Measurements from ENCODE around the gene EVI2A. TPM values are rescaled to one million over a fixed set of nuclear protein-coding genes. Genes with fewer than 3 reads are reported as not detected.
A peak's percentile ranks its signal among the peaks of the same experiment; 100 is the strongest.
"Not testable (repeated sequence)": the region's sequence is repeated elsewhere in the genome, so short reads cannot be mapped to it uniquely, and the experiment has no call there.

Gene EVI2A, protein sequence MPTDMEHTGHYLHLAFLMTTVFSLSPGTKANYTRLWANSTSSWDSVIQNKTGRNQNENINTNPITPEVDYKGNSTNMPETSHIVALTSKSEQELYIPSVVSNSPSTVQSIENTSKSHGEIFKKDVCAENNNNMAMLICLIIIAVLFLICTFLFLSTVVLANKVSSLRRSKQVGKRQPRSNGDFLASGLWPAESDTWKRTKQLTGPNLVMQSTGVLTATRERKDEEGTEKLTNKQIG
- 10 to 100 TPM; 16.3 to 22.0 TPM for total RNA-seq

DNA sequence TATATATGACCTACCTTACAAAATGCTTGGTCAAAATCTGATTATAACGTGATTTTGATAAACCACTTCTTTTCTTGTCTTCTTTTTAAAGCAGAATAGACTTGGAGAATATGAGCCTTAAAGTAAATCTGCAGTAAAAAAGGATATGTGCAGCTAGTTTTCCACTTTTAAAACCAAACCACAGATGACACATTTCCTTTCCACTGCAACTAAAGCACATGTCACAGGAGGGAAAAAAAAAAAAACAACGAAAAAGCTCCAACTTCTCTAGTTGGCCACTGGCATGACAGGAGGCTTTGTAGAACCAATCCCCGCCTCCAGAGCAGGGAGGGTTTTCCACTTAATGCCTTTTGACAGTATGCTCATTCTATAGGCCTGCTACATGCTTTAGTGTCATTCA lies at the start of gene EVI2A:
EVI2A (minus strand) TSS at position 142 of the 400 bp plus-strand sequence. CDS start 2,609 bp downstream, outside the sequence.
- Mint-ChIP-seq H3K27ac (peak within 1 kb of the TSS; percentile 94 to 97), H3K9me3 (no peaks in the 10 kb centered on the region), H3K36me3 (peaks cover 8 to 12% of the 10 kb centered on the region in 2 donors)
- peak; percentile 88 for ATAC-seq
- DNase-seq (ENCODE audit: low spot score in 2 of 2), result peak; percentile 62 to 74

DNA sequence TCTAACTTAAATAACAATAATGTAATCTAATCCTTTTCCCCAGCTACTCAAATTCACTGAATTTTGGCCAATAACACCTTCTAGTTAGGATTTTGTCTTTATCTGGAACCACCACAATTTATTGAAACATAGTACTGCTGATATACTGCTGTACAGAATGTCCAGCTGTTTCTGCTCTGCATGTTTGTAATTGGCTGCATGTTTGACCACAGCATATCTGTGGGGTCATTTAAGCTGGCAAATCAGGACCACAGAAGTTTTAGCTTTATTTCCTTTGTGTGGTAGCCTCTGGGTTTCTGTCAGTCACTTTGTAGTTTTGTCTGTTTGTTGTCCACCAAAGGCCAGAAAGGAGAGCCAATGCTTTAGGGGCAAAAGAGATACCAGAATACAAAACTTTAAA lies 47.8 kb upstream of the EVI2A start:
- Mint-ChIP-seq H3K9me3 (no peaks in the 10 kb centered on the region), H3K36me3 (no peaks in the 10 kb centered on the region), H3K27ac (no peak overlapping the region)
- DNase-seq (ENCODE audit: low spot score in 2 of 2) (no peak), ATAC-seq (no peak)

DNA sequence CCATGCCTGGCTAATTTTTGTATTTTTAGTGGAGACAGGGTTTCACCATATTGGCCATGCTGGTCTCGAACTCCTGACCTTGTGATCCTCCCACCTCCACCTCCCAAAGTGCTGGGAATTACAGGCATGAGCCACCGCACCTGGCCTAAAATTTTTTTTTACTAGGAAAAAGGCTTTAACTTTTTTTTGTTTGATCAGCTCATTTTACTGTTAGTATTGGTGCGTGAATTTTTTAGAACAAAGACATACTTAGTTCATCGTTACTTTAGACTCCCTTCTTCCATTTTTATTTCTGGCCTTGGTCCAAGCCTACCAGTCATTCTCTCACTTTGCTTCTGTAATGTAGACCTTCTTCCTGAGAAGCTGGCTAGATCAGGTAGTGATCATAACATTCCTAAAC lies 44.7 kb upstream of the EVI2A start:
- Mint-ChIP-seq H3K9me3 (no peaks in the 10 kb centered on the region), H3K27ac (no peak overlapping the region)
- no peak for ATAC-seq

DNA sequence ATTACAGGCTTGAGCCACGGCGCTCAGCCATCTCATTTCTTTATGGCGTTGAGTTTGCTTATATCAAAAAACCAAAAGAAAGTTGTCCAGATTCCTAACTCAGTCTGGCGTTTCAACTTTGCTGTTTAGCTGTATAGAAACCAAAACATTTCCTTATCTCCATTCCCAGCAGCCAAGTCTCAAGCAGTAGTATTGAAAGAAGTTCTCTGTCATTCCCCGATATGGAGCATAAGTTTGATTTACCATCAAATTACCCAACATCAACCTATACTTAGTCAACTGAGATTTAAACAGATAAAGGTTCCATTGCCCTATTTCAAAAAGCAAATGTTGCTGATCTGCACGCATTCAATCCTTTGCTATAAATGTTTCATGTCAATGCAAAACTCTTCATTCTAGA lies 42.6 kb upstream of the EVI2A start:
- H3K9me3 Mint-ChIP-seq, result no peaks in the 10 kb centered on the region
- ATAC-seq (no peak), DNase-seq (ENCODE audit: low spot score in 2 of 2) (no peak)
- peaks cover 4 to 5% of the 10 kb centered on the region in 2 donors for H3K36me3 Mint-ChIP-seq
- no peak overlapping the region for H3K27ac Mint-ChIP-seq

More for the DNA sequence above, 44.7 kb upstream of the EVI2A start:
- peaks cover 4 to 5% of the 10 kb centered on the region in 2 donors for H3K36me3 Mint-ChIP-seq
- no peak for DNase-seq (ENCODE audit: low spot score in 2 of 2)

DNA sequence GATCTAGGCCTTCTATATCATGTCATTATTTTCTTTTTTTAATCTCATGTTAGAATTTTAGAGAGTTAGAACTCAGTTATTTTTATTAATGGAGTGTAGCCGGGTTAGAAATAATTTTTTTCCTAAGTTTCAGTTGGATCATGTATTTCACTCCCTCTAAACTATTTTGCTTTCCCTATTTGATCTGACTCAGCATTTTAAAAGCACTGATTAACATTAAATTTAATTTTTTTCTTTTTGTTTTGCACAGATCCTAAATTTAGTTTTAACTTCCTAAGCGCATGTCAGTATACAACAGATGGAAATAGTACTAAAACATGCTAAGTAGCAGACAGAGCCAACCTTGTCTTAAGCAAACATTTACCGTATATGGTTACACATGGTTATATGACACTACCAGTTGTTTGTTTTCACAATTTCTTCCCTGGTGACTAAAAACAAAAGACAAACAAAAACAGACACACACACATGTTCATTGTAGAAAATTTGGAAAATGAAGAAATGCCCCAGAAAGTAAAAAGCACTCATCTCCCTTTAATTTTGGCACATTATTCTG lies 36.5 kb upstream of the EVI2A start:
- no peaks in the 10 kb centered on the region for H3K9me3 Mint-ChIP-seq
- DNase-seq (ENCODE audit: low spot score in 2 of 2) (no peak), ATAC-seq (no peak)
- no peak overlapping the region for H3K27ac Mint-ChIP-seq
- H3K36me3 Mint-ChIP-seq, result peaks cover 5 to 10% of the 10 kb centered on the region in 2 donors

DNA sequence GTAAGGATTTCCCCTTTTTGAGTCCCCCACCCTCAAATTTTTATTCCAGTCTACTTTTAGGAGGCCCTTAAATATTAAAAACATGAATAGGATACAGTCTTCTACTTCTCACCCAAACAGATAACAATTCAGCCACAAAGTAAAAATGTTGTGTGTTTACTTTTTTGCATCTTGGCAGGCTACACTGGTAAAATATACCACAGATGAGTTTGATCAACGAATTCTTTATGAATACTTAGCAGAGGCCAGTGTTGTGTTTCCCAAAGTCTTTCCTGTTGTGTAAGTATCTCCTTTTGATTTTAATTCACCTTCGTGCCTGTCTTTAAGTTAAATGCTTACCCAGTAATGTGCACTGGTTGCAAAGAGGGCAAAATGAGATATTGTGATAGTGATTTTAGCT lies 35.7 kb upstream of the EVI2A start:
- DNase-seq (ENCODE audit: low spot score in 2 of 2) (no peak), ATAC-seq (no peak)
- no peak overlapping the region for H3K27ac Mint-ChIP-seq
- H3K9me3 Mint-ChIP-seq, result no peaks in the 10 kb centered on the region
- H3K36me3 Mint-ChIP-seq, result peaks cover 5 to 6% of the 10 kb centered on the region in 2 donors

DNA sequence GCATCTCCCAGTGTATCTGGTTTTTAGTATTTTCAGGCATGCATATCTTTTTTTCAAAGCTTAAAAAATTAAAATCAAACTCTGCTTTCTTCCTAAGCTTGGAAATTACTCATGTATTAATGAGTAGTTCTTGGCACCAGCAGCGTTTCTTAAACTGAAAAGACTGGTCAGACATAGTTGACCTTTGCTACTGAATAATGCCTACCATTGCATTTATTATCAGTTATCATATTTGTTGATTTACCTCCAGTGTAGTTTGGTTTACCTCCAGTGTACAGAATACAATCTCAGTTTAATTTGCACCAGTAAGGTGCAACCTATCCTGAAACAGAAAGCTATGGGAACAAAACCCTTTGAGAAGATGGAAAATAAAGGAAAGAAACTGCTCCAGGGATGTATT lies 34.5 kb upstream of the EVI2A start:
- DNase-seq (ENCODE audit: low spot score in 2 of 2) (no peak), ATAC-seq (no peak)
- peaks cover 0 to 6% of the 10 kb centered on the region in 2 donors for H3K36me3 Mint-ChIP-seq
- no peak overlapping the region for H3K27ac Mint-ChIP-seq
- no peaks in the 10 kb centered on the region for H3K9me3 Mint-ChIP-seq

DNA sequence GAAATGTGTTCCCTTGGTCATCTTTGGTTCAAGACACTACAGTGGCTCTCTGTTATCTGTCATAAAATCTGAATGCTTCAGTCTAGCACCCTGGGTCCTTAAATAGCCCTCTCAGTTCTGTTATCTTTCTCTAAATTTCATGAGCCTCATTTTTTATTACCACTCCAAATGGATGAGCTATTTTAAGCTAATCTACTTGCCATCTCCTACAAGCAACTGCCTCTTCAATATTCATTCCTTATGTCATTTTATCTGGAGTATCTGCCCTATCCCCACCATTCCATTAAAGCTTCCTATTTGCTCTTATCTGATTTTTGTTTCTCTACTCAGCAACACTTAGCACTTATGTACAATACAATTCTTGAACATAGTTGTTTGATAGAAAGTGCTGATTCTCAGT lies 28.0 kb upstream of the EVI2A start:
- ATAC-seq, result no peak
- no peak for DNase-seq (ENCODE audit: low spot score in 2 of 2)
- H3K9me3 Mint-ChIP-seq, result no peaks in the 10 kb centered on the region
- peaks cover 0 to 11% of the 10 kb centered on the region in 2 donors for H3K36me3 Mint-ChIP-seq
- peak overlapping the region in 1 of 2 donors; percentile 28 for H3K27ac Mint-ChIP-seq

DNA sequence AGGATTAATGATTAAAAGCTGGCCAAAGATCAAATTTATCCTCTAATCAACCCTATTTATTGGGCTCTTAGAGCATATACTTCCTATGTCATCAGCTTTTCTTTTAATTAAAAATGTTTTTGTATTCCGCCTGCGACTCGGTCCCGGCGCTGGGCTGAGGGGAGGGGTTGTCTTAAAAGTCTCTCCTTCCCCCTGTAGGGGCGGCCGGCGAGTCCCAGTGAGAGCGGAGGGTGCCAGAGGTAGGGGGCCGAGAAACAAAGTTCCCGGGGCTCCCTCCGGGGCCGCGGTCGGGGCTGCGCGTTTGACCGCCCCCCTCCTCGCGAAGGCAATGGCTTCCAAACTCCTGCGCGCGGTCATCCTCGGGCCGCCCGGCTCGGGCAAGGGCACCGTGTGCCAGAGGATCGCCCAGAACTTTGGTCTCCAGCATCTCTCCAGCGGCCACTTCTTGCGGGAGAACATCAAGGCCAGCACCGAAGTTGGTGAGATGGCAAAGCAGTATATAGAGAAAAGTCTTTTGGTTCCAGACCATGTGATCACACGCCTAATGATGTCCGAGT lies 23.8 kb upstream of the EVI2A start:
- ATAC-seq, result peak; percentile 26 to 57
- DNase-seq (ENCODE audit: low spot score in 2 of 2); H3K9me3 Mint-ChIP-seq; H3K27ac Mint-ChIP-seq; H3K36me3 Mint-ChIP-seq: not testable (repeated sequence)

DNA sequence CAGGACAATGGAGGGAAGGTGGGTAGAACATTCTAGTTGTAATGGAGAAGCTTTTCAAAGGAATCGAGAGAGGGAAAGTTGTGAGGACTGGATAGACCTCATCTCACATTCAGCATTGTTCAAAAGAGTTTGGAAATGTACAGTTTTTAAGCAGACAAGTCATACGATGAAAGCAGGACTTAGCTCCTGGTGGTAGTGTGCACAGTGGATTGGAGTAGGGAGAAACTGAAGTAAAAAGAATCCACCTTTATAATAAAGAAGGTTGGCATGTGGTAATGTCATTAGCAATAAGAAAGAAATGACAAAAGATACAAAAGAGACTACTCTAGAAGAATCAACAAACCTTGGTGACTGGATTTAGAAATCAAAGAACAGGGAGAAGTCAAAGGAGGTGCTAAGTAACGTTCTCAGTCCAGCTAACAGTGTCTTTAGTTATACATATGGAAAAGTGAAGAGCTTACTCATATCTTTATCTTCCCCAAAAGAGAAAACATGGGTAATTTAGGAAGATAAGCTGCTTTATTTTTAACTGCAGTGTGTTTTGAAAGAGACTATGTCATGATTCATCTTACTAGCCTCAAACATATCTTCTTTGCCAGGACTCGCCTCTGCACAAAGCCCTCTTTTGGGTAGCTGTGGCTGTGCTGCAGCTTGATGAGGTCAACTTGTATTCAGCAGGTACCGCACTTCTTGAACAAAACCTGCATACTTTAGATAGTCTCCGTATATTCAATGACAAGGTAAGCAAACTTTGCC lies 18.7 kb upstream of the EVI2A start:
- DNase-seq (ENCODE audit: low spot score in 2 of 2) (no peak), ATAC-seq (no peak)
- H3K27ac Mint-ChIP-seq, result no peak overlapping the region
- H3K36me3 Mint-ChIP-seq, result peaks cover 5% of the 10 kb centered on the region in 2 donors
- no peaks in the 10 kb centered on the region for H3K9me3 Mint-ChIP-seq

DNA sequence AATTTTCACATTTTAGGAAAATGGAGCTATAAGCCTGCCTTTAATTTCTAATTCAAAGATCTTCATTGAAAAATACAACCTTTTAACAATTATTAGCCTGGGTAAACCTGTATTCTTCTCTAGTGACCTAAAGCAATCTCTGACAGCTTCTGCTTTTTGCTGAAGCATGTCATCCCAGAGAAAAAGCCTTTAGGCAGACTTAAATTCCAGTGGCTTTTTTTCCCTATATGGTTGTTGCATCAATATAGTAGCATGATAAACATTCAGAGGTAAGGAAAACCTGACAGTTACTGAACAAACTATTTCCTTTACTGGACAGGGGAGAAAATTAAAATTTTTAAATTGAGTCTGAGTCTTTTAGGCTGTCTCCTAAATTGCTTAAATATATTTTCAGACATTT lies 7.8 kb upstream of the EVI2A start:
- Mint-ChIP-seq H3K36me3 (no peaks in the 10 kb centered on the region), H3K27ac (peak overlapping the region in 1 of 2 donors; percentile 36), H3K9me3 (no peaks in the 10 kb centered on the region)
- no peak for ATAC-seq
- DNase-seq (ENCODE audit: low spot score in 2 of 2), result no peak

DNA sequence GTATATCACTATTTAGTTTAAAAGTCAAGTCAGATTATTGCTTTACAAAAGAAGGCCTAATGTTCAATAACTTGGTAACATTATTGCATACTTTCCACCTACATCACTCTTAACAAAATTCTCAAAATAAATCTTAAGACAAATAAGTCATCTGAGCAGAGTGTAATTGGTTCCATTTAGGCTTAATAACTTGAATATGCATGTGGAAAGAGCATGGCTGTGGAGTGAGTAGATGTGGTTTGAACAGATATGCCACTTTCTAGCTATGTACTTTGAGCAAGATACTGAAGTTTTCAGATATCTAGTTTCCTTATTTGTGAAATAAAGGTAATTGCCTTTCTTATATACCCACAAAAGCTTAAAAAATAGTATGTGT lies 6.7 kb upstream of the EVI2A start:
- Mint-ChIP-seq H3K9me3 (no peaks in the 10 kb centered on the region), H3K36me3 (no peaks in the 10 kb centered on the region), H3K27ac (no peak overlapping the region)
- DNase-seq (ENCODE audit: low spot score in 2 of 2), result no peak
- ATAC-seq, result peak in 1 of 2 donors; percentile 49

DNA sequence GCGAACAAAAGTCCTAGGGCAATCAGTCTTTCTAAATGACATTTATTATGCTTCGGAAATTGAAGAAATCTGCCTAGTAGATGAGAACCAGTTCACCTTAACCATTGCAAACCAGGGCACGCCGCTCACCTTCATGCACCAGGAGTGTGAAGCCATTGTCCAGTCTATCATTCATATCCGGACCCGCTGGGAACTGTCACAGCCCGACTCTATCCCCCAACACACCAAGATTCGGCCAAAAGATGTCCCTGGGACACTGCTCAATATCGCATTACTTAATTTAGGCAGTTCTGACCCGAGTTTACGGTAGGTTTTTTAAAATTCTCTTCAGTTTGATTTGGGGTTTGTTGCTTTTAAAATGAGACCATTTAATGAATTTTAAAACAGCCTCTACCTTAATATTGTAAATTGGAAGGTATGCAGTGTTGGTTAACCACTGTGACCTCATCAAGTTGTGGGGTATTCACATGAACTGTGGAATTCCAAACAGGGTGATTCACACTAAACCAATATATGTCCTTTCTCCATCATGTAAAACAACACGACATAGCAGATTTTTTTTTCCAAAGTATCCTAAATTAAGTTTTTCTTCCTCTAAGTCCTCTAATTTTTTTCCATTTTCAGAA lies 6.2 kb upstream of the EVI2A start:
- DNase-seq (ENCODE audit: low spot score in 2 of 2), result no peak
- no peak for ATAC-seq
- Mint-ChIP-seq H3K27ac (no peak overlapping the region), H3K36me3 (no peaks in the 10 kb centered on the region), H3K9me3 (no peaks in the 10 kb centered on the region)

DNA sequence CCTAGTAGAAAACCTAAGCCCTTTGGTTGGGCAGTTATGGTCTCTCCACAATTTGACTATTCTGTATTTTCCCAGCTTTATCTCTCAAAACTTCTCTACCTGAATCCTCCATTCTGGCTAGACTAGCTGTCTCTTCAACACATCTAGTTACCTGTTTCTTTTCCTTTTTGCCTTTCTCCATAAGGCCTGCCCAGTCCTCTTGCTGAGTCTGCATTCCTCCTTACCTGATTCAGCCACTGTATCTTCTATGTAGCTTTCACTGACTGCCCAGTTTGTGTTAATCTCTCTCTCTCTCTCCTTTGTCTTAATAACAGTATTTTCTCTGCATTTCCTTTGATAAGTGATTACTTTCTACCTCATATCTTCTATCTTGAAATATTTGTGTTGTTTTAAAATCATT lies 2.1 kb upstream of the EVI2A start:
- ATAC-seq (no peak), DNase-seq (ENCODE audit: low spot score in 2 of 2) (no peak)
- Mint-ChIP-seq H3K36me3 (peaks cover 0 to 4% of the 10 kb centered on the region in 2 donors), H3K9me3 (no peaks in the 10 kb centered on the region), H3K27ac (peak overlapping the region; percentile 1 to 13)

DNA sequence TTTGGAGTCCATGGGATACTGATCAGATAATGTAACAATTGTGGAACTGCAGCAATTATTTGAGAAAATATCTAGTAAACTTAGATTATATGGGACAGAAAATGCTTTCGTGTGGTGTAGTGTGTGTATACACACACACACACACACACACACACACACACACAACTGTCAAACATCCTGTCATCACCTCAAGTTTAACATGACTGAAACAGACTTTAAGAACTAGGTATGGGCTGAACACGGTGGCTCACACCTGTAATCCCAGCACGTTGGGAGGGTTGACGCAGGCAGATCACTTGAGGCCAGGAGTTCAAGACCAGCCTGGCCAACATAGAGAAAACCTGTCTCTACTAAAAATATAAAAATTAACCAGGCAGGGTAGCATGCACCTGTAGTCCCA lies 544 bp upstream of the EVI2A start:
- H3K36me3 Mint-ChIP-seq, result peaks cover 8 to 12% of the 10 kb centered on the region in 2 donors
- DNase-seq (ENCODE audit: low spot score in 2 of 2) (no peak), ATAC-seq (peak in 1 of 2 donors; percentile 12)
- H3K9me3 Mint-ChIP-seq, result no peaks in the 10 kb centered on the region
- peak overlapping the region; percentile 94 to 97 for H3K27ac Mint-ChIP-seq

DNA sequence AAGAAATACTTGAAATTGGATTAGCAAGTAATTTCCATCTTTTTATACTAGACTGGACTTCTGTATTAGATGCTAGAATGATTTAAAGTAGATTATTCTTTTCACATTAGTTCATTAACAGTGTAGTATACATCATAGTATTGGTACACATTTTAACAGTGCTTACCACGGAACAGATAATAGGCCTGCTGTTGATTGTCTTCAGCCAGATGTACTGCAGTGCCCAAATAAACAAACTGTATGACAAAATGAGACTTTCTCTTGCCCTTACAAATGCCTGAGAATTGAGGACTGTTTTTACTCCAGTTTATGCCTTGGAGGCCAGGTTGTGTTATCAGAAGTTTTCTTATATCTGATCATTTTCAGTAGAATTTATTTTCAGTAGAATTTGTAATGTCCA lies 631 bp downstream of the EVI2A start:
- ATAC-seq, result no peak

DNA sequence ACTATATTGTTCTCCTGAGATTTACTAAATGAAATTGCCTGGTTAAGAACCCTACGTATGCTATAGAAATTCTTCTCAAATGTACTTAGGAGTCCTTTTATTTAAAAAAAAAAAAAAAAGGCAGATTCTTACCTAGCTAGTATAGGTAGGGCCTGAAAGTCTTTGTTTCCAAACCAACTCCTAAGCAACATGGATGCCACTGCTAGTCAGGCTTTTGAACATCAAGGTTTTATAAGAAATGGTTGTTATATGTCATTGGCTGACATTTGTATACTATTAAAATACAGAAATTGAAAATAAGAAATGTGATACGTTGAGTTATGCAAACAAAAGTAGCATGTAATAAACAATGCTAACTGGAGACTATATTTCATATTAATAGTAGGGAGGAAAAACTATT lies 1.2 kb downstream of the EVI2A start:
- ATAC-seq (no peak), DNase-seq (ENCODE audit: low spot score in 2 of 2) (no peak)
- Mint-ChIP-seq H3K36me3 (peaks cover 8 to 12% of the 10 kb centered on the region in 2 donors), H3K27ac (peak overlapping the region; percentile 90 to 94), H3K9me3 (no peaks in the 10 kb centered on the region)

More for the DNA sequence above, 631 bp downstream of the EVI2A start:
- Mint-ChIP-seq H3K27ac (peak overlapping the region; percentile 94 to 97), H3K9me3 (no peaks in the 10 kb centered on the region), H3K36me3 (peaks cover 8 to 12% of the 10 kb centered on the region in 2 donors)
- no peak for DNase-seq (ENCODE audit: low spot score in 2 of 2)

Measured in activated naive CD4-positive, alpha-beta T cell treated with anti-CD3 and anti-CD28 coated beads, Interleukin-2, amount 50 U/mL, for 72 hours (primary cell).